IMR-90 (cell line): ENCODE measurements around the gene ZNF23. TPM values are rescaled to one million over a fixed set of nuclear protein-coding genes. Genes with fewer than 3 reads are reported as not detected.

Source experiments
- ATAC-seq: fragments of 200-7000 bp; cut with Tn5 transposase; 2 replicates; pipeline ENCODE4 v1.9.1; 2020; ENCODE audit warnings: low read depth, mild to moderate bottlenecking, moderate library complexity
- BruUV-seq: library from RNA; stranded (reverse); fragments of 400-500 nt; replicated peaks from 2 replicates; lab custom pipeline; 2021; lab: Mats Ljungman, UMichigan
- CTCF ChIA-PET: fragments of 300-600 bp; formaldehyde crosslinking; extraction: SDS; loops from one replicate; lab custom pipeline; 2021; ENCODE audit warnings: antibody characterized with exemption; lab: Yijun Ruan, JAX
- POLR2A ChIA-PET: fragments of 300-600 bp; sonication (Branson Sonifier 250); formaldehyde crosslinking; loops from one replicate; lab custom pipeline; 2022; ENCODE audit warnings: antibody characterized with exemption; ENCODE audit not compliant: unreplicated experiment; lab: Charles Lee
- DNase-seq: peaks from one replicate; pipeline ENCODE4 v3.0.0; 2013
- H2AFZ ChIP-seq: replicated peaks from 2 replicates; pipeline ENCODE3; 2013; ENCODE audit warnings: low read length, mild to moderate bottlenecking; ENCODE audit not compliant: poor library complexity
- H2AK5ac ChIP-seq: 2 replicates; pipeline ENCODE4 v1.6.1; 2013; ENCODE audit warnings: low read depth, low read length, inconsistent platforms
- H2AK9ac ChIP-seq: replicated peaks from 2 replicates; pipeline ENCODE3; 2013; ENCODE audit warnings: mild to moderate bottlenecking, low read depth, low read length, moderate library complexity; ENCODE audit not compliant: poor library complexity
- H2BK120ac ChIP-seq: 2 replicates; pipeline ENCODE4 v1.6.1; 2013; ENCODE audit warnings: low read depth, low read length, inconsistent platforms
- H2BK15ac ChIP-seq: 3 replicates; pipeline ENCODE4 v1.6.1; 2013; ENCODE audit warnings: low read depth, low read length, inconsistent platforms
- H2BK20ac ChIP-seq: 2 replicates; pipeline ENCODE4 v1.6.1; 2013; ENCODE audit warnings: low read depth, mild to moderate bottlenecking, inconsistent platforms, low read length, moderate library complexity
- H2BK5ac ChIP-seq: 2 replicates; pipeline ENCODE4 v1.6.1; 2013; ENCODE audit warnings: mild to moderate bottlenecking, low read depth, low read length, inconsistent platforms; ENCODE audit not compliant: poor library complexity, severe bottlenecking
- H3K14ac ChIP-seq: replicated peaks from 2 replicates; pipeline ENCODE4 v1.6.1; 2013; ENCODE audit warnings: low read depth, low read length, inconsistent platforms
- H3K18ac ChIP-seq: 2 replicates; pipeline ENCODE4 v1.6.1; 2013; ENCODE audit warnings: low read depth, low read length, control low read depth
- H3K23ac ChIP-seq: 2 replicates; pipeline ENCODE4 v1.6.1; 2013; ENCODE audit warnings: low read depth, low read length, inconsistent platforms
- H3K27ac ChIP-seq: 2 replicates; pipeline ENCODE4 v1.5.1; 2013; ENCODE audit warnings: mild to moderate bottlenecking, control low read depth, low read length; ENCODE audit not compliant: insufficient read depth
- H3K27me3 ChIP-seq: 2 replicates; pipeline ENCODE4 v1.6.1; 2013; ENCODE audit warnings: low read length; ENCODE audit not compliant: control insufficient read depth, insufficient read depth
- H3K36me3 ChIP-seq: 2 replicates; pipeline ENCODE4 v1.6.1; 2013; ENCODE audit warnings: low read length, mixed read lengths; ENCODE audit not compliant: control insufficient read depth, insufficient read depth
- H3K4ac ChIP-seq: 2 replicates; pipeline ENCODE4 v1.6.1; 2013; ENCODE audit warnings: low read depth, low read length, inconsistent platforms
- H3K4me1 ChIP-seq: 2 replicates; pipeline ENCODE4 v1.6.1; 2013; ENCODE audit warnings: low read length, mixed read lengths; ENCODE audit not compliant: control insufficient read depth, insufficient read depth
- H3K4me2 ChIP-seq: 2 replicates; pipeline ENCODE4 v1.6.1; 2013; ENCODE audit warnings: low read depth, mild to moderate bottlenecking, control low read depth, low read length, moderate library complexity
- H3K4me3 ChIP-seq: 2 replicates; pipeline ENCODE4 v1.5.1; 2013; ENCODE audit warnings: low read depth, mild to moderate bottlenecking, control low read depth, low read length, moderate library complexity; ENCODE audit not compliant: insufficient read depth
- H3K56ac ChIP-seq: 2 replicates; pipeline ENCODE4 v1.6.1; 2013; ENCODE audit warnings: low read length, inconsistent platforms; ENCODE audit not compliant: insufficient read depth; ENCODE audit errors: extremely low read depth
- H3K79me1 ChIP-seq, 2 experiments: 2 replicates each; pipeline ENCODE4 v1.6.1; 2013; ENCODE audit warnings: low read length in 2 of 2, inconsistent platforms in 1 of 2, low read depth in 1 of 2
- H3K9ac ChIP-seq: 2 replicates; pipeline ENCODE4 v1.6.1; 2013; ENCODE audit warnings: low read depth, low read length, control low read depth
- H3K9me1 ChIP-seq: 2 replicates; pipeline ENCODE4 v1.6.1; 2013; ENCODE audit warnings: low read length, inconsistent platforms; ENCODE audit not compliant: insufficient read depth
- H3K9me3 ChIP-seq: 2 replicates; pipeline ENCODE4 v1.6.1; 2013; ENCODE audit warnings: low read length; ENCODE audit not compliant: control insufficient read depth, insufficient read depth
- H4K20me1 ChIP-seq: 2 replicates; pipeline ENCODE4 v1.6.1; 2013; ENCODE audit warnings: low read length, inconsistent platforms; ENCODE audit not compliant: insufficient read depth
- H4K5ac ChIP-seq: 2 replicates; pipeline ENCODE4 v1.6.1; 2013; ENCODE audit warnings: mild to moderate bottlenecking, low read depth, low read length, control low read depth
- H4K8ac ChIP-seq, 2 experiments: 2 replicates each; pipeline ENCODE4 v1.6.1; 2013; ENCODE audit warnings: low read depth in 2 of 2, low read length in 2 of 2, control low read depth in 1 of 2, inconsistent platforms in 1 of 2
- H4K91ac ChIP-seq: 2 replicates; pipeline ENCODE4 v1.6.1; 2013; ENCODE audit warnings: low read depth, low read length, inconsistent platforms; ENCODE audit not compliant: insufficient read depth
- BHLHE40 ChIP-seq: fragments of 150-350 bp; IDR thresholded peaks from 2 replicates; pipeline ENCODE4 v1.6.1; 2016; ENCODE audit warnings: mild to moderate bottlenecking, low read depth, low read length
- CEBPB ChIP-seq: IDR thresholded peaks from 2 replicates; pipeline ENCODE4 v1.6.1; 2012; ENCODE audit warnings: low read depth, low read length, improper control_type of control experiment
- CHD1 ChIP-seq: IDR thresholded peaks from 2 replicates; pipeline ENCODE4 v1.6.1; 2012; ENCODE audit warnings: low read depth, low read length, improper control_type of control experiment
- ELK1 ChIP-seq: fragments of 150-350 bp; IDR thresholded peaks from 2 replicates; pipeline ENCODE4 v1.6.1; 2016; ENCODE audit warnings: low read depth, mild to moderate bottlenecking, low read length, moderate library complexity, borderline replicate concordance
- FOS ChIP-seq: fragments of 150-350 bp; IDR thresholded peaks from 2 replicates; pipeline ENCODE4 v1.6.1; 2016; ENCODE audit warnings: low read depth, low read length
- MAZ ChIP-seq: IDR thresholded peaks from 2 replicates; pipeline ENCODE4 v1.6.1; 2012; ENCODE audit warnings: low read depth, mild to moderate bottlenecking, low read length, improper control_type of control experiment, moderate library complexity, borderline replicate concordance
- MXI1 ChIP-seq: IDR thresholded peaks from 2 replicates; pipeline ENCODE4 v1.6.1; 2012; ENCODE audit warnings: low read depth, mild to moderate bottlenecking, low read length, moderate library complexity, borderline replicate concordance
- NFE2L2 ChIP-seq: fragments of 150-350 bp; IDR thresholded peaks from 2 replicates; pipeline ENCODE4 v1.6.1; 2016; ENCODE audit warnings: low read depth, mild to moderate bottlenecking, low read length
- POLR2A ChIP-seq: IDR thresholded peaks from 2 replicates; pipeline ENCODE4 v1.6.1; 2012; ENCODE audit warnings: mild to moderate bottlenecking, low read depth, low read length
- RAD21 ChIP-seq: IDR thresholded peaks from 2 replicates; pipeline ENCODE4 v1.6.1; 2012; ENCODE audit warnings: low read length, improper control_type of control experiment
- RCOR1 ChIP-seq: IDR thresholded peaks from 2 replicates; pipeline ENCODE4 v1.6.1; 2012; ENCODE audit warnings: mild to moderate bottlenecking, low read length, improper control_type of control experiment; ENCODE audit not compliant: insufficient replicate concordance
- RFX5 ChIP-seq: IDR thresholded peaks from 2 replicates; pipeline ENCODE4 v1.8.0; 2012; ENCODE audit warnings: low read depth, mild to moderate bottlenecking, low read length, moderate library complexity
- SMC3 ChIP-seq: fragments of 150-350 bp; IDR thresholded peaks from 2 replicates; pipeline ENCODE4 v1.6.1; 2016; ENCODE audit warnings: low read depth, mild to moderate bottlenecking, antibody characterized with exemption, low read length, moderate library complexity
- dilution Hi-C: fragments of 300-500 bp; cut with HindIII; formaldehyde crosslinking; loops from one replicate; pipeline ENCODE4 v1.14.3; 2018; ENCODE audit warnings: low sequenced_read_pairs; ENCODE audit not compliant: unreplicated experiment
- in situ Hi-C: fragments of 300-500 bp; cut with MboI; formaldehyde crosslinking; loops from 3 replicates; pipeline ENCODE4 v1.14.3; 2019; ENCODE audit warnings: low sequenced_read_pairs, inconsistent platforms, mixed read lengths
- intact Hi-C: fragments of 100-400 bp; cut with micrococcal nuclease; formaldehyde crosslinking; loops from 2 replicates; pipeline ENCODE4 v1.10.0; 2022
- polyA plus RNA-seq, 3 experiments: library from polyadenylated mRNA; depleted of rRNA; stranded (reverse); fragments of >200 nt; gene quantifications; 2 replicates each; pipeline ENCODE4 v1.2.3, GENCODE V29; 2012; ENCODE audit warnings: low replicate concordance in 1 of 3
- total RNA-seq: library from RNA; depleted of rRNA; stranded (reverse); fragments of >200 nt; gene quantifications from 2 replicates; pipeline ENCODE4 v1.2.3, GENCODE V29; 2012
- TF ChIP-seq, protein P1 (sequence below): conservative IDR thresholded peaks from 2 replicates; pipeline ENCODE4 v1.5.1; 2012; ENCODE audit warnings: mild to moderate bottlenecking, low read depth, low read length, improper control_type of control experiment
- TF ChIP-seq, protein P2 (sequence below): fragments of 150-350 bp; IDR thresholded peaks from 2 replicates; pipeline ENCODE4 v1.6.1; 2017; ENCODE audit warnings: mild to moderate bottlenecking, antibody characterized with exemption, low read length, low read depth

The ZNF23 gene
- total and polyA plus RNA-seq, 2 of the 4 experiments (the other 2 are of a cell fraction), result 7.5 to 8.8 TPM

GRCh38 chr16:71490361-71490760, 28.3 kb upstream of the ZNF23 start:
- TF ChIP-seq CHD1 (no peak), ELK1 (no peak), CEBPB (no peak), SMC3 (no peak), MXI1 (no peak), FOS (no peak), RAD21 (no peak), RFX5 (no peak), POLR2A (no peak), RCOR1 (no peak), NFE2L2 (no peak), MAZ (no peak), BHLHE40 (no peak)
- TF ChIP-seq, protein P1, sequence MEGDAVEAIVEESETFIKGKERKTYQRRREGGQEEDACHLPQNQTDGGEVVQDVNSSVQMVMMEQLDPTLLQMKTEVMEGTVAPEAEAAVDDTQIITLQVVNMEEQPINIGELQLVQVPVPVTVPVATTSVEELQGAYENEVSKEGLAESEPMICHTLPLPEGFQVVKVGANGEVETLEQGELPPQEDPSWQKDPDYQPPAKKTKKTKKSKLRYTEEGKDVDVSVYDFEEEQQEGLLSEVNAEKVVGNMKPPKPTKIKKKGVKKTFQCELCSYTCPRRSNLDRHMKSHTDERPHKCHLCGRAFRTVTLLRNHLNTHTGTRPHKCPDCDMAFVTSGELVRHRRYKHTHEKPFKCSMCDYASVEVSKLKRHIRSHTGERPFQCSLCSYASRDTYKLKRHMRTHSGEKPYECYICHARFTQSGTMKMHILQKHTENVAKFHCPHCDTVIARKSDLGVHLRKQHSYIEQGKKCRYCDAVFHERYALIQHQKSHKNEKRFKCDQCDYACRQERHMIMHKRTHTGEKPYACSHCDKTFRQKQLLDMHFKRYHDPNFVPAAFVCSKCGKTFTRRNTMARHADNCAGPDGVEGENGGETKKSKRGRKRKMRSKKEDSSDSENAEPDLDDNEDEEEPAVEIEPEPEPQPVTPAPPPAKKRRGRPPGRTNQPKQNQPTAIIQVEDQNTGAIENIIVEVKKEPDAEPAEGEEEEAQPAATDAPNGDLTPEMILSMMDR, result no peak
- TF ChIP-seq, protein P2, sequence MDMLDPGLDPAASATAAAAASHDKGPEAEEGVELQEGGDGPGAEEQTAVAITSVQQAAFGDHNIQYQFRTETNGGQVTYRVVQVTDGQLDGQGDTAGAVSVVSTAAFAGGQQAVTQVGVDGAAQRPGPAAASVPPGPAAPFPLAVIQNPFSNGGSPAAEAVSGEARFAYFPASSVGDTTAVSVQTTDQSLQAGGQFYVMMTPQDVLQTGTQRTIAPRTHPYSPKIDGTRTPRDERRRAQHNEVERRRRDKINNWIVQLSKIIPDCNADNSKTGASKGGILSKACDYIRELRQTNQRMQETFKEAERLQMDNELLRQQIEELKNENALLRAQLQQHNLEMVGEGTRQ, result no peak
- Histone ChIP-seq H3K18ac (no peak overlapping the region), H3K4ac (no peak overlapping the region), H2AFZ (no peak overlapping the region), H3K27me3 (peaks cover 4% of the 10 kb centered on the region), H2BK5ac (no peak overlapping the region), H4K5ac (no peak overlapping the region), H3K36me3 (no peaks in the 10 kb centered on the region), H3K4me3 (no peak overlapping the region), H2AK5ac (no peak overlapping the region), H4K20me1 (no peaks in the 10 kb centered on the region), H3K27ac (no peak overlapping the region), H3K4me1 (no peaks in the 10 kb centered on the region), H3K4me2 (no peak overlapping the region), H2AK9ac (no peak overlapping the region), H3K9me1 (no peaks in the 10 kb centered on the region), H3K9me3 (no peaks in the 10 kb centered on the region), H2BK20ac (no peak overlapping the region), H4K91ac (no peak overlapping the region), H3K9ac (no peak overlapping the region), H4K8ac (no peak overlapping the region), H3K14ac (no peak overlapping the region), H3K56ac (no peak overlapping the region), H3K23ac (no peak overlapping the region), H2BK120ac (no peak overlapping the region), H2BK15ac (no peak overlapping the region), H3K79me1 (no peaks in the 10 kb centered on the region)
- intact Hi-C loops, result loop anchor here (10.0 kb wide), 1 partner anchor 124 kb away; no protein-coding TSS in a partner anchor
- no TSS peak for BruUV-seq
- ChIA-PET CTCF (interaction anchor here (1.3 kb wide), 1 partner anchor 10 kb away, joined by 6 read pairs; no protein-coding TSS in a partner anchor), POLR2A (no interaction called here)
- dilution Hi-C loops, result no loop called here
- ATAC-seq, result no peak
- no peak for DNase-seq
- in situ Hi-C loops, result loop anchor here (25.0 kb wide), 1 partner anchor 703 kb away; no protein-coding TSS in a partner anchor
